GM21390 (cell line): ENCODE data around the gene PARP9.

Experiments used
- ATAC-seq: cut with Tn5 transposase; IDR thresholded peaks from one replicate; pipeline ENCODE4 v1.9.1; 2021; ENCODE audit not compliant: unreplicated experiment

Gene PARP9

GRCh38 chr3:122488262-122488973 is 75.7 kb downstream of the PARP9 start:
- no peak for ATAC-seq

- ATAC-seq = no peak
Measured at GRCh38 chr3:122484985-122485384, 79.1 kb downstream of the PARP9 start.

GRCh38 chr3:122481390-122481789 is 82.7 kb downstream of the PARP9 start:
- no peak for ATAC-seq
